HL-60 (cell line): Measurements from ENCODE around the gene CTIF.

Experiments used
- DNase-seq, 2 experiments: peaks; one replicate each; pipeline ENCODE4 v3.0.0-alpha.2; 2010 to 2020; ENCODE audit warnings: low read depth in 1 of 2, low spot score in 1 of 2
- H3K27ac ChIP-seq: fragments of 250-450 bp; sonication (Bioruptor Pico); replicated peaks from 2 replicates; pipeline ENCODE4 v1.5.1; 2020; ENCODE audit warnings: mild to moderate bottlenecking, moderate library complexity
- H3K27me3 ChIP-seq: fragments of 250-450 bp; sonication (Bioruptor Pico); 2 replicates; pipeline ENCODE4 v1.5.1; 2021; ENCODE audit warnings: mild to moderate bottlenecking, moderate library complexity; ENCODE audit not compliant: insufficient read depth, poor library complexity, severe bottlenecking
- H3K4me3 ChIP-seq: replicated peaks from 2 replicates; pipeline ENCODE4 v1.5.1; 2011; ENCODE audit warnings: mild to moderate bottlenecking, control low read depth, low read length; ENCODE audit not compliant: insufficient read depth
- GABPA ChIP-seq: IDR thresholded peaks from 2 replicates; pipeline ENCODE4 v1.6.1; 2012; ENCODE audit warnings: low read depth
- POLR2AphosphoS5 ChIP-seq: IDR thresholded peaks from 2 replicates; pipeline ENCODE4 v1.6.1; 2012; ENCODE audit warnings: low read depth
- REST ChIP-seq: IDR thresholded peaks from 2 replicates; pipeline ENCODE4 v1.6.1; 2012; ENCODE audit warnings: low read depth; ENCODE audit not compliant: insufficient replicate concordance
- SPI1 ChIP-seq: IDR thresholded peaks from 2 replicates; pipeline ENCODE4 v1.6.1; 2012; ENCODE audit warnings: low read depth, mild to moderate bottlenecking, borderline replicate concordance
- TF ChIP-seq, protein P1 (sequence below): IDR thresholded peaks from one replicate; pipeline ENCODE4 v1.5.1; 2011; ENCODE audit warnings: low read length, control low read depth, inconsistent platforms; ENCODE audit not compliant: insufficient read depth

The CTIF gene

GRCh38 chr18:48814490-48815178, 275.8 kb downstream of the CTIF start:
- TF ChIP-seq, protein P1, sequence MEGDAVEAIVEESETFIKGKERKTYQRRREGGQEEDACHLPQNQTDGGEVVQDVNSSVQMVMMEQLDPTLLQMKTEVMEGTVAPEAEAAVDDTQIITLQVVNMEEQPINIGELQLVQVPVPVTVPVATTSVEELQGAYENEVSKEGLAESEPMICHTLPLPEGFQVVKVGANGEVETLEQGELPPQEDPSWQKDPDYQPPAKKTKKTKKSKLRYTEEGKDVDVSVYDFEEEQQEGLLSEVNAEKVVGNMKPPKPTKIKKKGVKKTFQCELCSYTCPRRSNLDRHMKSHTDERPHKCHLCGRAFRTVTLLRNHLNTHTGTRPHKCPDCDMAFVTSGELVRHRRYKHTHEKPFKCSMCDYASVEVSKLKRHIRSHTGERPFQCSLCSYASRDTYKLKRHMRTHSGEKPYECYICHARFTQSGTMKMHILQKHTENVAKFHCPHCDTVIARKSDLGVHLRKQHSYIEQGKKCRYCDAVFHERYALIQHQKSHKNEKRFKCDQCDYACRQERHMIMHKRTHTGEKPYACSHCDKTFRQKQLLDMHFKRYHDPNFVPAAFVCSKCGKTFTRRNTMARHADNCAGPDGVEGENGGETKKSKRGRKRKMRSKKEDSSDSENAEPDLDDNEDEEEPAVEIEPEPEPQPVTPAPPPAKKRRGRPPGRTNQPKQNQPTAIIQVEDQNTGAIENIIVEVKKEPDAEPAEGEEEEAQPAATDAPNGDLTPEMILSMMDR = no peak
- TF ChIP-seq SPI1 (no peak), POLR2AphosphoS5 (no peak), REST (no peak), GABPA (no peak)
- DNase-seq = no peak
- H3K27me3 ChIP-seq = no peaks in the 10 kb centered on the region
- H3K4me3 ChIP-seq = no peak overlapping the region
- no peak overlapping the region for H3K27ac ChIP-seq

GRCh38 chr18:48815179-48815515, 276.3 kb downstream of the CTIF start:
- Histone ChIP-seq H3K27me3 (no peaks in the 10 kb centered on the region), H3K27ac (no peak overlapping the region), H3K4me3 (no peak overlapping the region)
- no peak for TF ChIP-seq POLR2AphosphoS5
- TF ChIP-seq, protein P1 = no peak
- TF ChIP-seq REST = no peak
- no peak for DNase-seq

GRCh38 chr18:48815581-48816324, 276.9 kb downstream of the CTIF start:
- TF ChIP-seq, protein P1 = no peak
- TF ChIP-seq POLR2AphosphoS5 = no peak
- TF ChIP-seq REST = no peak
- DNase-seq = no peak
- Histone ChIP-seq H3K27ac (no peak overlapping the region), H3K27me3 (no peaks in the 10 kb centered on the region), H3K4me3 (no peak overlapping the region)
